Gastroesophageal sphincter (tissue), 3 donors: ENCODE results near the gene VPS39.

Experiments used
- CTCF ChIP-seq, 4 experiments: fragments of 200-600 bp in 2 of 4; fragments of 450-650 bp in 2 of 4; sonication (generic) in 1 of 4; IDR thresholded peaks; one replicate each; pipeline ENCODE4 v1.5.1; 2017 to 2019; ENCODE audit warnings: antibody characterized with exemption in 4 of 4, mild to moderate bottlenecking in 2 of 4, moderate library complexity in 2 of 4
- EP300 ChIP-seq: sonication (generic); formaldehyde crosslinking; IDR thresholded peaks from one replicate; pipeline ENCODE4 v1.6.1; 2017; ENCODE audit warnings: antibody characterized with exemption, mild to moderate bottlenecking
- POLR2AphosphoS5 ChIP-seq: sonication (generic); formaldehyde crosslinking; IDR thresholded peaks from one replicate; pipeline ENCODE4 v1.6.1; 2017; ENCODE audit warnings: antibody characterized with exemption

DNA sequence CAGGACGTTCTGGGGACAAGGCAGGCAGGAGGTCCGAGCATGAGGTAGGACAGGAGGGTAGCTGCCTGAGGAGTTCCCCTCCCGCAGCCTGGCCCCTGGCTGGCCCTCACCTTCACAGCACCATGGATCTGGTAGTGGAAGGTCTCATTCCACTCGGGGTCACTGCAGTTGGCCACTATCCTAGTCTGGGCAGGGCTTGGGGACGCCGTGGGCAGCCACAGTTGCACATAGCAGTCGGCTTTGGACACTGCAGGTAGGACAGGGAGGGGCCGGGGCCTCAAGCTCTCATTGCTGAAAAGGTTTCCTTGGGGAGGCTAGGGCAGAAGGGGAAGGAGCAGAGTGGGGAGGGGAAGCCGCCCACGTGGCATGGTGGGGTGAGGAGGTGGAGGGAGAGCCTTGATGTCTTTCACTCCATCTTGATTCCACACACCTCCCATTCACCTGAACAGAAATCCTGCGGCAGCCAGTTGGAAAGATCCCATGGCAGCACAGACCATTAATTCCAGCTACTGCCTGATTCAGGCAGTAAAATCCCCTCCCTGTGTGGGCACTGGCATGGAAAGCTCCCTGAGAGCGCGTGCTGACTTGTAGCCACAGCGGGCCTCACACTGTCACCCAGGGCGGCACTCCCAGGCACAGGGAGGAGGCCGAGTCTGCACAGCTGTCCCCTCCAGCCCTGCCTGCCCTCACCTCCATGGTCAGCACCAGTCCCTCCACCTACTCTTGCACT lies 53.7 kb downstream of the VPS39 start:
- no peak for TF ChIP-seq CTCF (IDR thresholded peaks at IDR 0.05)
- TF ChIP-seq EP300: no peak
- no peak for TF ChIP-seq POLR2AphosphoS5
